ENCODE data around the gene LRRC7. TPM values are rescaled to one million over a fixed set of nuclear protein-coding genes. Genes with fewer than 3 reads are reported as not detected.
A peak's percentile ranks its signal among the peaks of the same experiment; 100 is the strongest.

Gene LRRC7
- polyA plus RNA-seq, 1 donor from 2014 or later: 141 TPM

- Histone ChIP-seq H3K4me3 (ENCODE audit: low read length) (peak overlapping the region; percentile 85), H4K20me1 (ENCODE audit: insufficient read depth) (no peaks in the 10 kb centered on the region), H3K27me3 (ENCODE audit: insufficient read depth, low read depth, low read length) (peaks cover 6% of the 10 kb centered on the region), H2AFZ (ENCODE audit: low read depth, low read length) (no peak overlapping the region), H3K79me2 (replicated peaks; ENCODE audit: insufficient read depth, low read length) (peaks cover 64% of the 10 kb centered on the region), H3K9me3 (ENCODE audit: low read length) (no peaks in the 10 kb centered on the region), H3K36me3 (ENCODE audit: insufficient read depth, low read length) (no peaks in the 10 kb centered on the region), H3K9ac (ENCODE audit: low read length) (no peak overlapping the region), H3K9me2 (ENCODE audit: insufficient read depth, low read length) (no peaks in the 10 kb centered on the region), H3K27ac (ENCODE audit: low read length) (no peak overlapping the region), H3K4me2 (ENCODE audit: low read length) (no peak overlapping the region), H3F3A (ENCODE audit: insufficient read depth, low read length, poor library complexity, severe bottlenecking) (peaks cover 2% of the 10 kb centered on the region)
- TF ChIP-seq EP300 (conservative IDR thresholded peaks at IDR 0.05; ENCODE audit: poor library complexity, severe bottlenecking) (no peak), RAD21 (conservative IDR thresholded peaks at IDR 0.05) (no peak), EZH2 (IDR thresholded peaks at IDR 0.05; ENCODE audit: borderline replicate concordance, insufficient read depth, low read length, poor library complexity, severe bottlenecking) (no peak), MXI1 (conservative IDR thresholded peaks at IDR 0.05; ENCODE audit: poor library complexity, severe bottlenecking) (no peak), CTCF (IDR thresholded peaks at IDR 0.05; ENCODE audit: poor library complexity, severe bottlenecking) (no peak), SMC3 (conservative IDR thresholded peaks at IDR 0.05; ENCODE audit: poor library complexity) (no peak), REST (IDR thresholded peaks at IDR 0.05; ENCODE audit: borderline replicate concordance) (no peak)
Observed at GRCh38 chr1:69572921-69573320, 5.2 kb downstream of the LRRC7 start.

GRCh38 chr1:69573911-69574310, 6.2 kb downstream of the LRRC7 start:
- H3K4me3 ChIP-seq (ENCODE audit: low read length): peak overlapping the region; percentile 85

More at GRCh38 chr1:69573911-69574310, 6.2 kb downstream of the LRRC7 start:
- H3K9me3 ChIP-seq (ENCODE audit: low read length): no peaks in the 10 kb centered on the region
- no peaks in the 10 kb centered on the region for H3K36me3 ChIP-seq (ENCODE audit: insufficient read depth, low read length)
- no peak for TF ChIP-seq TAF1 (IDR thresholded peaks at IDR 0.05; ENCODE audit: low read depth)
- TF ChIP-seq MXI1 (conservative IDR thresholded peaks at IDR 0.05; ENCODE audit: poor library complexity, severe bottlenecking): no peak
- TF ChIP-seq RAD21 (conservative IDR thresholded peaks at IDR 0.05): no peak
- no peak for TF ChIP-seq SMC3 (conservative IDR thresholded peaks at IDR 0.05; ENCODE audit: poor library complexity)
- no peak for TF ChIP-seq EZH2 (IDR thresholded peaks at IDR 0.05; ENCODE audit: borderline replicate concordance, insufficient read depth, low read length, poor library complexity, severe bottlenecking)
- TF ChIP-seq REST (IDR thresholded peaks at IDR 0.05; ENCODE audit: borderline replicate concordance): no peak
- TF ChIP-seq POLR2AphosphoS5 (IDR thresholded peaks at IDR 0.05): no peak
- TF ChIP-seq CTCF (IDR thresholded peaks at IDR 0.05; ENCODE audit: poor library complexity, severe bottlenecking): no peak
- no peak for TF ChIP-seq EP300 (conservative IDR thresholded peaks at IDR 0.05; ENCODE audit: poor library complexity, severe bottlenecking)
- H3K27me3 ChIP-seq (ENCODE audit: insufficient read depth, low read depth, low read length): peaks cover 6% of the 10 kb centered on the region
- no peak overlapping the region for H3K27ac ChIP-seq (ENCODE audit: low read length)
- no peak overlapping the region for H2AFZ ChIP-seq (ENCODE audit: low read depth, low read length)
- no peak overlapping the region for H3K9ac ChIP-seq (ENCODE audit: low read length)
- H3K4me2 ChIP-seq (ENCODE audit: low read length): no peak overlapping the region
- H3F3A ChIP-seq (ENCODE audit: insufficient read depth, low read length, poor library complexity, severe bottlenecking): peaks cover 2% of the 10 kb centered on the region
- no peaks in the 10 kb centered on the region for H4K20me1 ChIP-seq (ENCODE audit: insufficient read depth)
- H3K9me2 ChIP-seq (ENCODE audit: insufficient read depth, low read length): no peaks in the 10 kb centered on the region
- H3K79me2 ChIP-seq (replicated peaks; ENCODE audit: insufficient read depth, low read length): peaks cover 63% of the 10 kb centered on the region

All from neural cell (in vitro differentiated cells).